IMR-90 (cell line): ENCODE data around the gene LMO1. TPM values are rescaled to one million over a fixed set of nuclear protein-coding genes. Genes with fewer than 3 reads are reported as not detected.

Source experiments
- ATAC-seq: fragments of 200-7000 bp; cut with Tn5 transposase; 2 replicates; pipeline ENCODE4 v1.9.1; 2020; ENCODE audit warnings: low read depth, mild to moderate bottlenecking, moderate library complexity
- BruUV-seq: library from RNA; stranded (reverse); fragments of 400-500 nt; replicated peaks from 2 replicates; lab custom pipeline; 2021; lab: Mats Ljungman, UMichigan
- CTCF ChIA-PET: fragments of 300-600 bp; formaldehyde crosslinking; extraction: SDS; loops from one replicate; lab custom pipeline; 2021; ENCODE audit warnings: antibody characterized with exemption; lab: Yijun Ruan, JAX
- POLR2A ChIA-PET: fragments of 300-600 bp; sonication (Branson Sonifier 250); formaldehyde crosslinking; loops from one replicate; lab custom pipeline; 2022; ENCODE audit warnings: antibody characterized with exemption; ENCODE audit not compliant: unreplicated experiment; lab: Charles Lee
- DNase-seq: peaks from one replicate; pipeline ENCODE4 v3.0.0; 2013
- H2AFZ ChIP-seq: replicated peaks from 2 replicates; pipeline ENCODE3; 2013; ENCODE audit warnings: low read length, mild to moderate bottlenecking; ENCODE audit not compliant: poor library complexity
- H2AK5ac ChIP-seq: 2 replicates; pipeline ENCODE4 v1.6.1; 2013; ENCODE audit warnings: low read depth, low read length, inconsistent platforms
- H2AK9ac ChIP-seq: replicated peaks from 2 replicates; pipeline ENCODE3; 2013; ENCODE audit warnings: mild to moderate bottlenecking, low read depth, low read length, moderate library complexity; ENCODE audit not compliant: poor library complexity
- H2BK120ac ChIP-seq: 2 replicates; pipeline ENCODE4 v1.6.1; 2013; ENCODE audit warnings: low read depth, low read length, inconsistent platforms
- H2BK15ac ChIP-seq: 3 replicates; pipeline ENCODE4 v1.6.1; 2013; ENCODE audit warnings: low read depth, low read length, inconsistent platforms
- H2BK20ac ChIP-seq: 2 replicates; pipeline ENCODE4 v1.6.1; 2013; ENCODE audit warnings: low read depth, mild to moderate bottlenecking, inconsistent platforms, low read length, moderate library complexity
- H2BK5ac ChIP-seq: 2 replicates; pipeline ENCODE4 v1.6.1; 2013; ENCODE audit warnings: mild to moderate bottlenecking, low read depth, low read length, inconsistent platforms; ENCODE audit not compliant: poor library complexity, severe bottlenecking
- H3K14ac ChIP-seq: replicated peaks from 2 replicates; pipeline ENCODE4 v1.6.1; 2013; ENCODE audit warnings: low read depth, low read length, inconsistent platforms
- H3K18ac ChIP-seq: 2 replicates; pipeline ENCODE4 v1.6.1; 2013; ENCODE audit warnings: low read depth, low read length, control low read depth
- H3K23ac ChIP-seq: 2 replicates; pipeline ENCODE4 v1.6.1; 2013; ENCODE audit warnings: low read depth, low read length, inconsistent platforms
- H3K27ac ChIP-seq: 2 replicates; pipeline ENCODE4 v1.5.1; 2013; ENCODE audit warnings: mild to moderate bottlenecking, control low read depth, low read length; ENCODE audit not compliant: insufficient read depth
- H3K27me3 ChIP-seq: 2 replicates; pipeline ENCODE4 v1.6.1; 2013; ENCODE audit warnings: low read length; ENCODE audit not compliant: control insufficient read depth, insufficient read depth
- H3K36me3 ChIP-seq: 2 replicates; pipeline ENCODE4 v1.6.1; 2013; ENCODE audit warnings: low read length, mixed read lengths; ENCODE audit not compliant: control insufficient read depth, insufficient read depth
- H3K4ac ChIP-seq: 2 replicates; pipeline ENCODE4 v1.6.1; 2013; ENCODE audit warnings: low read depth, low read length, inconsistent platforms
- H3K4me1 ChIP-seq: 2 replicates; pipeline ENCODE4 v1.6.1; 2013; ENCODE audit warnings: low read length, mixed read lengths; ENCODE audit not compliant: control insufficient read depth, insufficient read depth
- H3K4me2 ChIP-seq: 2 replicates; pipeline ENCODE4 v1.6.1; 2013; ENCODE audit warnings: low read depth, mild to moderate bottlenecking, control low read depth, low read length, moderate library complexity
- H3K4me3 ChIP-seq: 2 replicates; pipeline ENCODE4 v1.5.1; 2013; ENCODE audit warnings: low read depth, mild to moderate bottlenecking, control low read depth, low read length, moderate library complexity; ENCODE audit not compliant: insufficient read depth
- H3K56ac ChIP-seq: 2 replicates; pipeline ENCODE4 v1.6.1; 2013; ENCODE audit warnings: low read length, inconsistent platforms; ENCODE audit not compliant: insufficient read depth; ENCODE audit errors: extremely low read depth
- H3K79me1 ChIP-seq, 2 experiments: 2 replicates each; pipeline ENCODE4 v1.6.1; 2013; ENCODE audit warnings: low read length in 2 of 2, inconsistent platforms in 1 of 2, low read depth in 1 of 2
- H3K9ac ChIP-seq: 2 replicates; pipeline ENCODE4 v1.6.1; 2013; ENCODE audit warnings: low read depth, low read length, control low read depth
- H3K9me1 ChIP-seq: 2 replicates; pipeline ENCODE4 v1.6.1; 2013; ENCODE audit warnings: low read length, inconsistent platforms; ENCODE audit not compliant: insufficient read depth
- H3K9me3 ChIP-seq: 2 replicates; pipeline ENCODE4 v1.6.1; 2013; ENCODE audit warnings: low read length; ENCODE audit not compliant: control insufficient read depth, insufficient read depth
- H4K20me1 ChIP-seq: 2 replicates; pipeline ENCODE4 v1.6.1; 2013; ENCODE audit warnings: low read length, inconsistent platforms; ENCODE audit not compliant: insufficient read depth
- H4K5ac ChIP-seq: 2 replicates; pipeline ENCODE4 v1.6.1; 2013; ENCODE audit warnings: mild to moderate bottlenecking, low read depth, low read length, control low read depth
- H4K8ac ChIP-seq, 2 experiments: 2 replicates each; pipeline ENCODE4 v1.6.1; 2013; ENCODE audit warnings: low read depth in 2 of 2, low read length in 2 of 2, control low read depth in 1 of 2, inconsistent platforms in 1 of 2
- H4K91ac ChIP-seq: 2 replicates; pipeline ENCODE4 v1.6.1; 2013; ENCODE audit warnings: low read depth, low read length, inconsistent platforms; ENCODE audit not compliant: insufficient read depth
- BHLHE40 ChIP-seq: fragments of 150-350 bp; IDR thresholded peaks from 2 replicates; pipeline ENCODE4 v1.6.1; 2016; ENCODE audit warnings: mild to moderate bottlenecking, low read depth, low read length
- CEBPB ChIP-seq: IDR thresholded peaks from 2 replicates; pipeline ENCODE4 v1.6.1; 2012; ENCODE audit warnings: low read depth, low read length, improper control_type of control experiment
- FOS ChIP-seq: fragments of 150-350 bp; IDR thresholded peaks from 2 replicates; pipeline ENCODE4 v1.6.1; 2016; ENCODE audit warnings: low read depth, low read length
- MAFK ChIP-seq: IDR thresholded peaks from 2 replicates; pipeline ENCODE4 v1.6.1; 2012; ENCODE audit warnings: low read depth, low read length, improper control_type of control experiment
- MAZ ChIP-seq: IDR thresholded peaks from 2 replicates; pipeline ENCODE4 v1.6.1; 2012; ENCODE audit warnings: low read depth, mild to moderate bottlenecking, low read length, improper control_type of control experiment, moderate library complexity, borderline replicate concordance
- MXI1 ChIP-seq: IDR thresholded peaks from 2 replicates; pipeline ENCODE4 v1.6.1; 2012; ENCODE audit warnings: low read depth, mild to moderate bottlenecking, low read length, moderate library complexity, borderline replicate concordance
- NFE2L2 ChIP-seq: fragments of 150-350 bp; IDR thresholded peaks from 2 replicates; pipeline ENCODE4 v1.6.1; 2016; ENCODE audit warnings: low read depth, mild to moderate bottlenecking, low read length
- POLR2A ChIP-seq: IDR thresholded peaks from 2 replicates; pipeline ENCODE4 v1.6.1; 2012; ENCODE audit warnings: mild to moderate bottlenecking, low read depth, low read length
- RAD21 ChIP-seq: IDR thresholded peaks from 2 replicates; pipeline ENCODE4 v1.6.1; 2012; ENCODE audit warnings: low read length, improper control_type of control experiment
- RCOR1 ChIP-seq: IDR thresholded peaks from 2 replicates; pipeline ENCODE4 v1.6.1; 2012; ENCODE audit warnings: mild to moderate bottlenecking, low read length, improper control_type of control experiment; ENCODE audit not compliant: insufficient replicate concordance
- RFX5 ChIP-seq: IDR thresholded peaks from 2 replicates; pipeline ENCODE4 v1.8.0; 2012; ENCODE audit warnings: low read depth, mild to moderate bottlenecking, low read length, moderate library complexity
- SMC3 ChIP-seq: fragments of 150-350 bp; IDR thresholded peaks from 2 replicates; pipeline ENCODE4 v1.6.1; 2016; ENCODE audit warnings: low read depth, mild to moderate bottlenecking, antibody characterized with exemption, low read length, moderate library complexity
- WGBS, 2 experiments: methylation state at CpG; one replicate each; pipeline versions ENCODE4 v1.1.5 to v1.1.7; 2013; ENCODE audit warnings: missing lambda C conversion rate in 2 of 2; ENCODE audit not compliant: insufficient read length in 1 of 2; ENCODE audit errors: extremely low coverage in 2 of 2; 5-methylcytosine and 5-hydroxymethylcytosine counted together
- dilution Hi-C: fragments of 300-500 bp; cut with HindIII; formaldehyde crosslinking; loops from one replicate; pipeline ENCODE4 v1.14.3; 2018; ENCODE audit warnings: low sequenced_read_pairs; ENCODE audit not compliant: unreplicated experiment
- in situ Hi-C: fragments of 300-500 bp; cut with MboI; formaldehyde crosslinking; loops from 3 replicates; pipeline ENCODE4 v1.14.3; 2019; ENCODE audit warnings: low sequenced_read_pairs, inconsistent platforms, mixed read lengths
- intact Hi-C: fragments of 100-400 bp; cut with micrococcal nuclease; formaldehyde crosslinking; loops from 2 replicates; pipeline ENCODE4 v1.10.0; 2022
- polyA plus RNA-seq, 3 experiments: library from polyadenylated mRNA; depleted of rRNA; stranded (reverse); fragments of >200 nt; gene quantifications; 2 replicates each; pipeline ENCODE4 v1.2.3, GENCODE V29; 2012; ENCODE audit warnings: low replicate concordance in 1 of 3
- total RNA-seq: library from RNA; depleted of rRNA; stranded (reverse); fragments of >200 nt; gene quantifications from 2 replicates; pipeline ENCODE4 v1.2.3, GENCODE V29; 2012
- TF ChIP-seq, protein P1 (sequence below): fragments of 150-350 bp; IDR thresholded peaks from 2 replicates; pipeline ENCODE4 v1.6.1; 2016; ENCODE audit warnings: low read depth, mild to moderate bottlenecking, low read length, moderate library complexity, borderline replicate concordance
- TF ChIP-seq, protein P2 (sequence below): conservative IDR thresholded peaks from 2 replicates; pipeline ENCODE4 v1.5.1; 2012; ENCODE audit warnings: mild to moderate bottlenecking, low read depth, low read length, improper control_type of control experiment
- TF ChIP-seq, protein P3 (sequence below): fragments of 150-350 bp; IDR thresholded peaks from 2 replicates; pipeline ENCODE4 v1.6.1; 2017; ENCODE audit warnings: mild to moderate bottlenecking, antibody characterized with exemption, low read length, low read depth

Gene LMO1
- total and polyA plus RNA-seq, 2 of the 4 experiments (the other 2 are of a cell fraction), result not detected

DNA sequence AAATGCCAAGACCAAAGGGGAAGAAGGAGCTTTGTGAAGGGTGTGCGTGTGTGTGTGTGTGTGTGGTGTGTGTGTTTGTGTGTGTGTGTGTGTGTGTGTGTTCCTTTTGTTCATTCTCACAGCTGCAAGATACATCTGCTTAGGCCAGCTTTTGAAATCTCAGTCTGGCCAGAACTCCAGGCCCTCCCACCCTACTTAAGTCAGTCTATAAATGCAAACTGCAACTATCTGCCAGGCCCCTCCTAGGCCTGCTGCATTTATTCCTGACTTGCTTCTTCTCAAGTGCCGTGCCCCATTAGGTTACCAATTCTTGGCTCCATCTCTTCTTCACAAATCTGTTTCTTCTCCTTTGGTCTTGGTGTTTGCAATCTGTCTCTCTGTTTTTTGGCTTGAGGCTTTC, 73.2 kb downstream of the LMO1 start:
- H3K9ac ChIP-seq, result no peak overlapping the region
- H3K27ac ChIP-seq, result no peak overlapping the region
- no peaks in the 10 kb centered on the region for H3K9me3 ChIP-seq
- no peak overlapping the region for H3K14ac ChIP-seq
- no peaks in the 10 kb centered on the region for H3K79me1 ChIP-seq
- in situ Hi-C loops, result no loop called here
- H3K18ac ChIP-seq, result no peak overlapping the region
- DNase-seq (no peak), ATAC-seq (no peak)
- no peaks in the 10 kb centered on the region for H3K36me3 ChIP-seq
- H3K4me3 ChIP-seq, result no peak overlapping the region
- H4K8ac ChIP-seq, result no peak overlapping the region
- no peak overlapping the region for H3K4ac ChIP-seq
- H2BK5ac ChIP-seq, result no peak overlapping the region
- no CpG with 5 or more reads among the region's 2 CpGs for WGBS, 2 experiments
- no peaks in the 10 kb centered on the region for H4K20me1 ChIP-seq
- H3K9me1 ChIP-seq, result no peaks in the 10 kb centered on the region
- ChIA-PET CTCF (no interaction called here), POLR2A (no interaction called here)
- H3K4me1 ChIP-seq, result no peaks in the 10 kb centered on the region
- H2BK20ac ChIP-seq, result no peak overlapping the region
- no peak overlapping the region for H2AK9ac ChIP-seq
- H2AK5ac ChIP-seq, result no peak overlapping the region
- H3K56ac ChIP-seq, result no peak overlapping the region
- no peak overlapping the region for H4K5ac ChIP-seq
- H3K4me2 ChIP-seq, result no peak overlapping the region
- H4K91ac ChIP-seq, result no peak overlapping the region
- no peak overlapping the region for H2BK120ac ChIP-seq
- H2AFZ ChIP-seq, result no peak overlapping the region
- peaks cover 13% of the 10 kb centered on the region for H3K27me3 ChIP-seq
- dilution Hi-C loops, result no loop called here
- no peak overlapping the region for H3K23ac ChIP-seq
- intact Hi-C loops, result no loop called here
- no peak overlapping the region for H2BK15ac ChIP-seq
- TF ChIP-seq FOS, result no peak
- TF ChIP-seq BHLHE40, result no peak
- TF ChIP-seq, protein P1, sequence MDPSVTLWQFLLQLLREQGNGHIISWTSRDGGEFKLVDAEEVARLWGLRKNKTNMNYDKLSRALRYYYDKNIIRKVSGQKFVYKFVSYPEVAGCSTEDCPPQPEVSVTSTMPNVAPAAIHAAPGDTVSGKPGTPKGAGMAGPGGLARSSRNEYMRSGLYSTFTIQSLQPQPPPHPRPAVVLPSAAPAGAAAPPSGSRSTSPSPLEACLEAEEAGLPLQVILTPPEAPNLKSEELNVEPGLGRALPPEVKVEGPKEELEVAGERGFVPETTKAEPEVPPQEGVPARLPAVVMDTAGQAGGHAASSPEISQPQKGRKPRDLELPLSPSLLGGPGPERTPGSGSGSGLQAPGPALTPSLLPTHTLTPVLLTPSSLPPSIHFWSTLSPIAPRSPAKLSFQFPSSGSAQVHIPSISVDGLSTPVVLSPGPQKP, result no peak
- TF ChIP-seq RFX5, result no peak
- no peak for TF ChIP-seq RCOR1
- TF ChIP-seq NFE2L2, result no peak
- no peak for TF ChIP-seq CEBPB
- TF ChIP-seq RAD21, result no peak
- TF ChIP-seq, protein P2, sequence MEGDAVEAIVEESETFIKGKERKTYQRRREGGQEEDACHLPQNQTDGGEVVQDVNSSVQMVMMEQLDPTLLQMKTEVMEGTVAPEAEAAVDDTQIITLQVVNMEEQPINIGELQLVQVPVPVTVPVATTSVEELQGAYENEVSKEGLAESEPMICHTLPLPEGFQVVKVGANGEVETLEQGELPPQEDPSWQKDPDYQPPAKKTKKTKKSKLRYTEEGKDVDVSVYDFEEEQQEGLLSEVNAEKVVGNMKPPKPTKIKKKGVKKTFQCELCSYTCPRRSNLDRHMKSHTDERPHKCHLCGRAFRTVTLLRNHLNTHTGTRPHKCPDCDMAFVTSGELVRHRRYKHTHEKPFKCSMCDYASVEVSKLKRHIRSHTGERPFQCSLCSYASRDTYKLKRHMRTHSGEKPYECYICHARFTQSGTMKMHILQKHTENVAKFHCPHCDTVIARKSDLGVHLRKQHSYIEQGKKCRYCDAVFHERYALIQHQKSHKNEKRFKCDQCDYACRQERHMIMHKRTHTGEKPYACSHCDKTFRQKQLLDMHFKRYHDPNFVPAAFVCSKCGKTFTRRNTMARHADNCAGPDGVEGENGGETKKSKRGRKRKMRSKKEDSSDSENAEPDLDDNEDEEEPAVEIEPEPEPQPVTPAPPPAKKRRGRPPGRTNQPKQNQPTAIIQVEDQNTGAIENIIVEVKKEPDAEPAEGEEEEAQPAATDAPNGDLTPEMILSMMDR, result no peak
- TF ChIP-seq POLR2A, result no peak
- no peak for TF ChIP-seq MAZ
- TF ChIP-seq, protein P3, sequence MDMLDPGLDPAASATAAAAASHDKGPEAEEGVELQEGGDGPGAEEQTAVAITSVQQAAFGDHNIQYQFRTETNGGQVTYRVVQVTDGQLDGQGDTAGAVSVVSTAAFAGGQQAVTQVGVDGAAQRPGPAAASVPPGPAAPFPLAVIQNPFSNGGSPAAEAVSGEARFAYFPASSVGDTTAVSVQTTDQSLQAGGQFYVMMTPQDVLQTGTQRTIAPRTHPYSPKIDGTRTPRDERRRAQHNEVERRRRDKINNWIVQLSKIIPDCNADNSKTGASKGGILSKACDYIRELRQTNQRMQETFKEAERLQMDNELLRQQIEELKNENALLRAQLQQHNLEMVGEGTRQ, result no peak
- TF ChIP-seq SMC3, result no peak
- no peak for TF ChIP-seq MAFK
- TF ChIP-seq MXI1, result no peak
- BruUV-seq, result no TSS peak
